HFF-Myc (cell line): ENCODE results near the gene GMPPB.

Experiments used
- DNase-seq: peaks from one replicate; pipeline ENCODE4 v3.0.0-alpha.2; 2011; ENCODE audit warnings: low read depth; ENCODE audit errors: extremely low read depth
- H3K4me3 ChIP-seq: replicated peaks from 2 replicates; pipeline ENCODE4 v1.5.1; 2011; ENCODE audit warnings: low read depth, mild to moderate bottlenecking, control low read depth, low read length
- CTCF ChIP-seq: IDR thresholded peaks from 2 replicates; pipeline ENCODE4 v1.5.1; 2012; ENCODE audit warnings: mild to moderate bottlenecking, low read depth, low read length, control low read depth; ENCODE audit errors: missing control alignments

GMPPB gene

DNA sequence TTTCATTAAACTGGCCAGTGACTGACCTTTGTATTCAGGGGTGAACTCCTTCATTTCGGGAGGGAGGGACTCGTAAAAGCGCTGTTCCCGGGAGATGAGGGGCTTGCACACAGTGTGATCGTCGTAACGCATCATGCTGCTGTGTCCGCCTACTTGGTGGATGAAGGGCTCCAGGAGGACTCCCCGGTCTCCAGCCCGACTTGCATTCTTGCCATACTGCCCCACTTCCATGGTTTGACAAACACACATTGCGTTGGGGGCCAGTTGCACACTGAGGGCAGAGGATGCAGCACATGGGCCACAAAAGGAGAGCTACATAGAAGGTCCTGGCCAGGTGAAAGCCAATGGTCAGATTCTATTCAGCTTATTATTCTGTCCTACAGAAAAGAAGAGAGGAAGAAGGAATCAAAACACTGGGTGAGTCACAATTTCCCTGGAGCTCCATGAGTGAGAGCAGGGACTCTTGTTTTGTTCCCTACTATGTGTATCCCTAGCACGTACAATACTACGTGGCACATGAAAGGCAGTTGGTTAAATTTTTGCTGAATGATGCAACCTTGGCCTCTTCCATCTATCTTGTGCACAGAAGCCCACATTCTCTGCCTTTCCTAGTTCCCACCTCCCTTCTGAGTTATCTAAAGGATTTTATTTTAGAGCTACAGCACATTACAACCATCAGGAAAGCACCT lies 24.2 kb upstream of the GMPPB start:
- no peak overlapping the region for H3K4me3 ChIP-seq
- no peak for TF ChIP-seq CTCF
- DNase-seq, result no peak

- TF ChIP-seq CTCF, result no peak
- DNase-seq, result no peak
- no peak overlapping the region for H3K4me3 ChIP-seq
These were observed 22.2 kb upstream of the GMPPB start for GRCh38 chr3:49745986-49746385.

GRCh38 chr3:49740427-49740826 lies 16.7 kb upstream of the GMPPB start:
- TF ChIP-seq CTCF, result no peak
- DNase-seq, result no peak
- H3K4me3 ChIP-seq, result no peak overlapping the region

- no peak for DNase-seq
- H3K4me3 ChIP-seq, result no peak overlapping the region
- no peak for TF ChIP-seq CTCF
These were observed 14.4 kb upstream of the GMPPB start for GRCh38 chr3:49738067-49738713.

GRCh38 chr3:49734752-49735151 lies 11.0 kb upstream of the GMPPB start:
- DNase-seq, result no peak
- no peak for TF ChIP-seq CTCF
- no peak overlapping the region for H3K4me3 ChIP-seq

DNA sequence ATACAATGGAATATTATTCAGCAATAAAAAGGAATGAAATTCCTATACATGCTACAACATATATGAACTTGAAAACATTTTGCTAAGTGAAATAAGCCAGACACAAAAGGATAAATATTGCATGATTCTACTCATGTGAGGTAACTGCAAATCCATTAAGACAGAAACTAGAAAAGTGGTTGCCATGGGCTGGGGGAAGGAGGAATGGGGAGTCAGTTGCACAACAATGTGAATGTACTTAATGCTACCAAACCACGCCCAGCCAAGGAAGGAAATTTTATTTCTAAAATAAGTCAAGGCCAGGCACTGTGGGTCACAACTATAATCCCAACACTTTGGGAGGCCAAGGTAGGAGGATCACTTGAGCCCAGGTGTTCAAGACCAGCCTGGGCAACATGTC lies 9.8 kb upstream of the GMPPB start:
- no peak for TF ChIP-seq CTCF
- H3K4me3 ChIP-seq, result no peak overlapping the region
- no peak for DNase-seq
